ENCODE results near the gene OR51L1.
"Not testable (repeated sequence)": the region's sequence is repeated elsewhere in the genome, so short reads cannot be mapped to it uniquely, and the experiment has no call there.

OR51L1 gene

GRCh38 chr11:4994551-4994950 is at the start of gene OR51L1:
TSS of gene OR51L1 (plus strand) at chr11:4994851. CDS start at chr11:4998983, 4,132 bp downstream.
- DNase-seq (ENCODE audit: low read depth): no peak

GRCh38 chr11:4947505-4947904 is 47.1 kb upstream of the OR51L1 start, which contains the start of gene OR51A4:
TSS of gene OR51A4 (minus strand) at chr11:4947605. CDS start at chr11:4947100, 505 bp downstream.
- DNase-seq (ENCODE audit: low read depth): no peak

- DNase-seq (ENCODE audit: low read depth): not testable (repeated sequence)
Measured at GRCh38 chr11:4955613-4956012, 39.0 kb upstream of the OR51L1 start, which contains the start of gene OR51A2. TSS of gene OR51A2 (minus strand) at chr11:4955713. CDS start at chr11:4955713, 0 bp downstream.

- no peak for DNase-seq (ENCODE audit: low read depth)
Measured at GRCh38 chr11:4957396-4957795, 37.3 kb upstream of the OR51L1 start.

GRCh38 chr11:4960877-4961276 is 33.8 kb upstream of the OR51L1 start:
- no peak for DNase-seq (ENCODE audit: low read depth)

- DNase-seq (ENCODE audit: low read depth): no peak
Measured at GRCh38 chr11:4962816-4963215, 31.8 kb upstream of the OR51L1 start.

GRCh38 chr11:4975436-4975835 is 19.2 kb upstream of the OR51L1 start:
- no peak for DNase-seq (ENCODE audit: low read depth)

GRCh38 chr11:4979036-4979435 is 15.6 kb upstream of the OR51L1 start:
- DNase-seq (ENCODE audit: low read depth): no peak

GRCh38 chr11:4982678-4983077 is 12.0 kb upstream of the OR51L1 start:
- no peak for DNase-seq (ENCODE audit: low read depth)

GRCh38 chr11:4983841-4984240 is 10.8 kb upstream of the OR51L1 start:
- DNase-seq (ENCODE audit: low read depth): no peak

- DNase-seq (ENCODE audit: low read depth): no peak
Measured at GRCh38 chr11:4991060-4991459, 3.6 kb upstream of the OR51L1 start.

GRCh38 chr11:5004424-5005274 is 10.0 kb downstream of the OR51L1 start:
- DNase-seq (ENCODE audit: low read depth): no peak

GRCh38 chr11:5007561-5007960 is 12.9 kb downstream of the OR51L1 start:
- no peak for DNase-seq (ENCODE audit: low read depth)

- DNase-seq (ENCODE audit: low read depth): no peak
Measured at GRCh38 chr11:5011254-5011653, 16.6 kb downstream of the OR51L1 start.

GRCh38 chr11:5013012-5013411 is 18.4 kb downstream of the OR51L1 start:
- DNase-seq (ENCODE audit: low read depth): no peak

- DNase-seq (ENCODE audit: low read depth): no peak
Measured at GRCh38 chr11:5021996-5022395, 27.3 kb downstream of the OR51L1 start.

GRCh38 chr11:5036669-5037068 is 42.0 kb downstream of the OR51L1 start:
- no peak for DNase-seq (ENCODE audit: low read depth)

GRCh38 chr11:5037926-5038325 is 43.3 kb downstream of the OR51L1 start:
- DNase-seq (ENCODE audit: low read depth): no peak

- DNase-seq (ENCODE audit: low read depth): no peak
Measured at GRCh38 chr11:5038341-5038740, 43.7 kb downstream of the OR51L1 start.

GRCh38 chr11:5040876-5041275 is 46.2 kb downstream of the OR51L1 start:
- DNase-seq (ENCODE audit: low read depth): no peak

GRCh38 chr11:5042091-5042490 is 47.4 kb downstream of the OR51L1 start:
- no peak for DNase-seq (ENCODE audit: low read depth)

- no peak for DNase-seq (ENCODE audit: low read depth)
Measured at GRCh38 chr11:5043380-5043779, 48.7 kb downstream of the OR51L1 start.

- DNase-seq (ENCODE audit: low read depth): no peak
Measured at GRCh38 chr11:5046226-5046625, 51.6 kb downstream of the OR51L1 start, which contains the start of gene OR52J3. TSS of gene OR52J3 (plus strand) at chr11:5046526. CDS start at chr11:5046526, 0 bp downstream.

Data from T-helper 22 cell (primary cell).